AG04450 (cell line): ENCODE measurements around the gene EIPR1. TPM values are rescaled to one million over a fixed set of nuclear protein-coding genes. Genes with fewer than 3 reads are reported as not detected.

Experiments used
- CTCF ChIA-PET: fragments of 300-600, 350-600 bp; formaldehyde crosslinking; extraction: SDS; loops from one replicate; lab custom pipeline; 2022; ENCODE audit warnings: antibody characterized with exemption, inconsistent platforms; lab: Charles Lee
- POLR2A ChIA-PET: fragments of 350-600 bp; formaldehyde crosslinking; extraction: SDS; loops from one replicate; lab custom pipeline; 2021; ENCODE audit warnings: antibody characterized with exemption, inconsistent platforms; lab: Yijun Ruan, JAX
- DNase-seq: peaks from one replicate; pipeline ENCODE4 v3.0.0-alpha.2; 2011; ENCODE audit warnings: low read depth, low spot score
- H3K27ac ChIP-seq: one replicate; pipeline ENCODE4 v1.5.1; 2012; ENCODE audit warnings: low read depth, low read length, control low read depth
- H3K27me3 ChIP-seq: one replicate; pipeline ENCODE4 v1.6.0; 2012; ENCODE audit warnings: low read length; ENCODE audit not compliant: control insufficient read depth, insufficient read depth
- H3K4me3 ChIP-seq: 2 replicates; pipeline ENCODE4 v1.5.1; 2011; ENCODE audit warnings: mild to moderate bottlenecking, low read depth, low read length, control low read depth
- H3K9me3 ChIP-seq: 2 replicates; pipeline ENCODE4 v1.5.1; 2012; ENCODE audit warnings: low read length; ENCODE audit not compliant: control insufficient read depth, insufficient read depth
- polyA plus RNA-seq: library from polyadenylated mRNA; depleted of rRNA; stranded (reverse); fragments of >200 nt; gene quantifications from 2 replicates; pipeline ENCODE4 v1.2.3, GENCODE V29; 2011
- TF ChIP-seq, protein P1 (sequence below): IDR thresholded peaks from 2 replicates; pipeline ENCODE4 v1.5.1; 2011; ENCODE audit warnings: low read depth, low read length, control low read depth, inconsistent platforms

EIPR1 gene
- polyA plus RNA-seq, 1 experiment = 33.2 TPM

DNA sequence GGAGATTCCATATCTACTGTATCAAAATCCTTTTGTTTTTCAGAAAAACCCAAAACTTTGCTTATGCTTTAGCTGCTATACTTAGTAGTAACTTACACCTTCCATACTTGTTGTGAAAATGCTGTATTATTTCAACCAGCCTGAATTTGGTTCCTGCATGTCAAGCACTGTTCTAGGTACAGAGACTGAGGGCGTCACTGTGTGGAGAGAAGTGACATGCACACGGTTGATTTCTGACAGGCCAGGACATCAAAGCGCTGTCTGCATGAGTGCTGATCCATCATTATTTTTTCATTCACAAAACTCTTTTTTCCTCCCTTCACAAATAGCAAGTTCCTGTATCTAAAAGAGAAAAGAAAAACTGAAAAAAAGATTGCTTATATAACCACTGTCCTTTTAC is 33.5 kb upstream of the EIPR1 start:
- CTCF ChIA-PET = no interaction called here
- TF ChIP-seq, protein P1, sequence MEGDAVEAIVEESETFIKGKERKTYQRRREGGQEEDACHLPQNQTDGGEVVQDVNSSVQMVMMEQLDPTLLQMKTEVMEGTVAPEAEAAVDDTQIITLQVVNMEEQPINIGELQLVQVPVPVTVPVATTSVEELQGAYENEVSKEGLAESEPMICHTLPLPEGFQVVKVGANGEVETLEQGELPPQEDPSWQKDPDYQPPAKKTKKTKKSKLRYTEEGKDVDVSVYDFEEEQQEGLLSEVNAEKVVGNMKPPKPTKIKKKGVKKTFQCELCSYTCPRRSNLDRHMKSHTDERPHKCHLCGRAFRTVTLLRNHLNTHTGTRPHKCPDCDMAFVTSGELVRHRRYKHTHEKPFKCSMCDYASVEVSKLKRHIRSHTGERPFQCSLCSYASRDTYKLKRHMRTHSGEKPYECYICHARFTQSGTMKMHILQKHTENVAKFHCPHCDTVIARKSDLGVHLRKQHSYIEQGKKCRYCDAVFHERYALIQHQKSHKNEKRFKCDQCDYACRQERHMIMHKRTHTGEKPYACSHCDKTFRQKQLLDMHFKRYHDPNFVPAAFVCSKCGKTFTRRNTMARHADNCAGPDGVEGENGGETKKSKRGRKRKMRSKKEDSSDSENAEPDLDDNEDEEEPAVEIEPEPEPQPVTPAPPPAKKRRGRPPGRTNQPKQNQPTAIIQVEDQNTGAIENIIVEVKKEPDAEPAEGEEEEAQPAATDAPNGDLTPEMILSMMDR = no peak

DNA sequence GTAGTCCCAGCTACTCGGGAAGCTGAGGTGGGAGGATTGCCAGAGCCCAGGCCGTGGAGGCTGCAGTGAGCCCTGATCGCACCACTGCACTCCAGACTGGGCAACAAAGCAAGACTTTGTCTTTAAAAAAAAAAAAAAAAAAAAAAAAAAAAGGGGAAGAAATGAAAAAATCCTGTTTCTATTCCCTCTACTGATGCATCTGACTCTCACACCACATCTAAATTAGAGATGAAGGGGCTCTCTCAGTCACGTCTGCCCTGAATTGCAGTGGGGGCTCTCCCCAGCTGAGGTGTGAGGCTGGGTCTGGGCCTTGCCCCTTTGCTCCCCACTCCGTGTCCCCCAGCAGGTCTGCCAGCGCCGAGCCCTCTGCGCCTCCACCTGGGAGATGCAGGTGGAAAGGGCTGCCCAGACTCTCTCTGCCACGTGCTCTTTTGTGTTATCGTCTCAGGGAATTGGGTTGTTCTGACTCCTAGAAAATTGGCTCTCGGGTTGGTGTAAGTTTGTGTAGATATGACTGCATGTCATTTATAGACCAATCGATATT is 32.1 kb upstream of the EIPR1 start:
- CTCF ChIA-PET = interaction anchor here (0.7 to 1.1 kb wide), 2 partner anchors 16 to 114 kb away, joined by 3 read pairs; no protein-coding TSS in a partner anchor
- H3K9me3 ChIP-seq = no peaks in the 10 kb centered on the region
- no peak overlapping the region for H3K4me3 ChIP-seq
- H3K27me3 ChIP-seq = no peaks in the 10 kb centered on the region
- no peak overlapping the region for H3K27ac ChIP-seq
- POLR2A ChIA-PET = no interaction called here
- TF ChIP-seq, protein P1 = no peak
- DNase-seq = no peak

More for the DNA sequence above, 33.5 kb upstream of the EIPR1 start:
- POLR2A ChIA-PET = no interaction called here
- Histone ChIP-seq H3K9me3 (no peaks in the 10 kb centered on the region), H3K27ac (no peak overlapping the region), H3K27me3 (no peaks in the 10 kb centered on the region), H3K4me3 (no peak overlapping the region)
- no peak for DNase-seq

DNA sequence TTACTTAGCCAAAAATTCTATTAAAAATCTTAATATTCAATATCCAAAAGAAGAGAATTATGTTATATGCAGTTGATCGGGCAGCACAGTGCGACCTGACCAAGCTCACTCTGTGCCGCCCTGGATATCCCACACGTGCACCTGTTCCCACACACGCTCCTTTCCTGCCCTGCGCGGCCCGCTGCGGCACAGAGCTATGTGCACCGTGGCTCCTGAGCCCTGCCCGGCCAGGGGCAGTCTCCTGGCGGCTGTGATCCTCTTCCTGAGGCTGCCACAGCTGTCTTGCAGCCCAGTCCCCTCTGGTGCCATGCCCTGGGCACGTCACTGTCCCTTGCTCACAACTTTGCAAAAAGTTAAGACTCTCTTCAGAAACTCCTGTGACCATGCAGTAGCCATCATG is 31.2 kb upstream of the EIPR1 start:
- Histone ChIP-seq H3K4me3 (no peak overlapping the region), H3K27me3 (no peaks in the 10 kb centered on the region), H3K9me3 (no peaks in the 10 kb centered on the region), H3K27ac (no peak overlapping the region)
- TF ChIP-seq, protein P1 = no peak
- ChIA-PET POLR2A (no interaction called here), CTCF (interaction anchor here (1.1 kb wide), 1 partner anchor 17 kb away, joined by 3 read pairs; no protein-coding TSS in a partner anchor)
- DNase-seq = no peak

DNA sequence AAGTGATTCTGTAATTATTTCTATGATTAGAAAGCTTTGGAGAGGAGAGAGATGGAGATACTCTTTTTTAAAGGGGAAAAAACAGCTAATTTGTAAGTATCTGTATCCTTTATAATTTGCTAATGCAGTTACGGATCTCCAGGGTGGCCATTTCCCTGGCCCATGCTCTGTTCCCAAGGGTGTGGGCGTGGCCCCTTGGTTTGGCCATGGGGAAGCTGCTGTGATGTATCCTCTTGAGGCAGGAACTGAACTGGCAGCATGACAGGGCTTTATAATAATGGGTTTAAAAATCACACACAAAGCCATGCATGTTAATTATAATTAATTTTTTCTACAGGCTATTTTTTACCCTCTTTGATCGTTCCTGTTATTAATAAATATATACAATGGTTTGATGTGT is 28.9 kb upstream of the EIPR1 start:
- Histone ChIP-seq H3K9me3 (no peaks in the 10 kb centered on the region), H3K27ac (no peak overlapping the region), H3K27me3 (no peaks in the 10 kb centered on the region), H3K4me3 (no peak overlapping the region)
- ChIA-PET POLR2A (no interaction called here), CTCF (interaction anchor here (2.7 kb wide), 1 partner anchor 17 kb away, joined by 19 read pairs; no protein-coding TSS in a partner anchor)
- TF ChIP-seq, protein P1 = no peak
- DNase-seq = no peak

DNA sequence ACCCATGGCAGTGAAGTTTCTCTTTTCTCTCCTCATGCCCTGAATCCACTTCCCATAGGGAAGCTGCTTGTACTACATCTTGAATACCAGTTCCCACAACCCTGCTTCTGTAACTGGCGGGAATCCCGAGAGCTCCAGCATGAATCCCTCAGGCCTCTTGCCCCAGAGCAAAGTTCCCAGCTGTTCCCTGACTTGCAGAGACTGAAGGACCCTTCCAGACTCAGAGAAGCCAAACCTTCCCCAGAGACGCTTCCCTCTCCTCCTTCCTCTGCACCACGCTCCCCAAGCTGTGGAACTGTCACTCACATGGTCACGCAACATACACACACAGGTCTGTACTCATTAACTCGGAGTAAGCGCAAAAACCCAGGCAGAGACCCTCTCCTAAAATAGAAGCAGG is 28.3 kb upstream of the EIPR1 start:
- H3K27me3 ChIP-seq = no peaks in the 10 kb centered on the region
- DNase-seq = no peak
- CTCF ChIA-PET = interaction anchor here (2.7 kb wide), 1 partner anchor 18 kb away, joined by 19 read pairs; no protein-coding TSS in a partner anchor
- no peak overlapping the region for H3K27ac ChIP-seq
- no peaks in the 10 kb centered on the region for H3K9me3 ChIP-seq
- no peak overlapping the region for H3K4me3 ChIP-seq
- TF ChIP-seq, protein P1 = no peak
- POLR2A ChIA-PET = no interaction called here
